ENCODE measurements around the gene PARN.
"Not testable (repeated sequence)": the region's sequence is repeated elsewhere in the genome, so short reads cannot be mapped to it uniquely, and the experiment has no call there.

Gene PARN

GRCh38 chr16:14399378-14400284 lies 230.4 kb downstream of the PARN start:
- no peak for TF ChIP-seq CTCF (conservative IDR thresholded peaks at IDR 0.05)
- no peak overlapping the region for H3K27ac ChIP-seq

GRCh38 chr16:14398014-14398717 lies 231.9 kb downstream of the PARN start:
- H3K27ac ChIP-seq: no peak overlapping the region
- TF ChIP-seq CTCF (conservative IDR thresholded peaks at IDR 0.05): no peak

- H3K27ac ChIP-seq: not testable (repeated sequence)
Observed at GRCh38 chr16:14395710-14396304, 234.3 kb downstream of the PARN start.

GRCh38 chr16:14394834-14395233 lies 235.2 kb downstream of the PARN start:
- H3K27ac ChIP-seq: no peak overlapping the region
- TF ChIP-seq CTCF (conservative IDR thresholded peaks at IDR 0.05): no peak

GRCh38 chr16:14392960-14393359 lies 237.1 kb downstream of the PARN start:
- no peak for TF ChIP-seq CTCF (conservative IDR thresholded peaks at IDR 0.05)
- H3K27ac ChIP-seq: no peak overlapping the region

GRCh38 chr16:14389359-14389758 lies 240.7 kb downstream of the PARN start:
- TF ChIP-seq CTCF (conservative IDR thresholded peaks at IDR 0.05): no peak
- H3K27ac ChIP-seq: no peak overlapping the region

GRCh38 chr16:14388243-14388642 lies 241.8 kb downstream of the PARN start:
- H3K27ac ChIP-seq: no peak overlapping the region
- no peak for TF ChIP-seq CTCF (conservative IDR thresholded peaks at IDR 0.05)
